Cardiac muscle cell (in vitro differentiated cells and primary cell): ENCODE results near the gene SQSTM1. TPM values are rescaled to one million over a fixed set of nuclear protein-coding genes. Genes with fewer than 3 reads are reported as not detected.
"Not testable (repeated sequence)": the region's sequence is repeated elsewhere in the genome, so short reads cannot be mapped to it uniquely, and the experiment has no call there.

Source experiments
- DNase-seq, 2 donors: peaks; one replicate each; pipeline versions ENCODE4 v3.0.0 to v3.0.0-alpha.2; 2010 to 2017; ENCODE audit warnings: low read depth in 1 of 2, low spot score in 1 of 2
- H3K27ac ChIP-seq: fragments of 200-600 bp; sonication (generic); 2 replicates; pipeline ENCODE4 v1.5.1; 2016
- H3K27me3 ChIP-seq: fragments of 200-600 bp; sonication (generic); 2 replicates; pipeline ENCODE4 v1.6.0; 2016; ENCODE audit warnings: control low read depth
- H3K36me3 ChIP-seq: fragments of 200-600 bp; sonication (generic); 2 replicates; pipeline ENCODE4 v1.5.1; 2016; ENCODE audit warnings: control low read depth
- H3K4me1 ChIP-seq: fragments of 200-600 bp; sonication (generic); 2 replicates; pipeline ENCODE4 v1.8.1; 2017; ENCODE audit warnings: low read depth, mild to moderate bottlenecking, mixed run types
- H3K4me3 ChIP-seq: fragments of 200-600 bp; sonication (generic); 2 replicates; pipeline ENCODE4 v1.5.1; 2016; ENCODE audit warnings: mild to moderate bottlenecking
- H3K9me3 ChIP-seq: fragments of 200-600 bp; sonication (generic); 2 replicates; pipeline ENCODE4 v1.5.1; 2017; ENCODE audit warnings: low read depth, mild to moderate bottlenecking, control low read depth
- polyA plus RNA-seq: library from polyadenylated mRNA; unstranded; fragments of >200 nt; fragmentation: Nextera tagmentation; extraction: Ambion mirVana; gene quantifications from 2 replicates; pipeline ENCODE4 v1.2.1, GENCODE V29; 2016
- total RNA-seq: library from RNA; depleted of rRNA; stranded (reverse); fragments of >200 nt; gene quantifications from 2 replicates; pipeline ENCODE4 v1.2.3, GENCODE V29; 2016
- TF ChIP-seq, protein P1 (sequence below): IDR thresholded peaks from 2 replicates; pipeline ENCODE4 v1.5.1; 2012; ENCODE audit warnings: low read depth, mild to moderate bottlenecking, low read length

The SQSTM1 gene
- total and polyA plus RNA-seq, 2 experiments from 2014 or later = 110 to 144 TPM

GRCh38 chr5:179781846-179782245 lies 38.9 kb upstream of the SQSTM1 start:
- TF ChIP-seq, protein P1, sequence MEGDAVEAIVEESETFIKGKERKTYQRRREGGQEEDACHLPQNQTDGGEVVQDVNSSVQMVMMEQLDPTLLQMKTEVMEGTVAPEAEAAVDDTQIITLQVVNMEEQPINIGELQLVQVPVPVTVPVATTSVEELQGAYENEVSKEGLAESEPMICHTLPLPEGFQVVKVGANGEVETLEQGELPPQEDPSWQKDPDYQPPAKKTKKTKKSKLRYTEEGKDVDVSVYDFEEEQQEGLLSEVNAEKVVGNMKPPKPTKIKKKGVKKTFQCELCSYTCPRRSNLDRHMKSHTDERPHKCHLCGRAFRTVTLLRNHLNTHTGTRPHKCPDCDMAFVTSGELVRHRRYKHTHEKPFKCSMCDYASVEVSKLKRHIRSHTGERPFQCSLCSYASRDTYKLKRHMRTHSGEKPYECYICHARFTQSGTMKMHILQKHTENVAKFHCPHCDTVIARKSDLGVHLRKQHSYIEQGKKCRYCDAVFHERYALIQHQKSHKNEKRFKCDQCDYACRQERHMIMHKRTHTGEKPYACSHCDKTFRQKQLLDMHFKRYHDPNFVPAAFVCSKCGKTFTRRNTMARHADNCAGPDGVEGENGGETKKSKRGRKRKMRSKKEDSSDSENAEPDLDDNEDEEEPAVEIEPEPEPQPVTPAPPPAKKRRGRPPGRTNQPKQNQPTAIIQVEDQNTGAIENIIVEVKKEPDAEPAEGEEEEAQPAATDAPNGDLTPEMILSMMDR = no peak
- Histone ChIP-seq H3K9me3 (no peaks in the 10 kb centered on the region), H3K27ac (no peak overlapping the region), H3K27me3 (no peaks in the 10 kb centered on the region), H3K36me3 (peaks cover 12% of the 10 kb centered on the region), H3K4me3 (no peak overlapping the region), H3K4me1 (no peaks in the 10 kb centered on the region)
- no peak for DNase-seq

DNA sequence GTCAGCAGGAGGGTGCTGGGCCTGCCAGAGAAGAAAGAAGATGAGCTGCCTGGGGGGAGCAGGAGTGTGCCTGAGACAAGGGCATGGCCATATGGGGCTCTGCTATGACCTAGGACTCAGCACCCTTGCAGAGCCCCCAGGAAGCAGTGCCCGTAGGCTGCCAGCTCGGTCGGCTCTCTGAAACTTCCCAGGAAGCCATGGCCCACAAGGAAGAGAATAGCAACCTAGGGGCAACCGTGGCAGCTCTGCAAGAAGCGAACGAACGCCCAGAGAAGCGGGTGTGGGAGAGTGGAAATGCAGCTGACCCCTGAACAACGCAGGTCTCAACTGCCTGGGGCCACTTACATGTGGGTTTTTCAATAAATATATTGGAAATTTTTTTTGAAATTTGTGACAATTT lies 37.6 kb upstream of the SQSTM1 start:
- Histone ChIP-seq H3K4me3 (no peak overlapping the region), H3K27ac (no peak overlapping the region), H3K27me3 (no peaks in the 10 kb centered on the region), H3K36me3 (peaks cover 6% of the 10 kb centered on the region), H3K4me1 (no peaks in the 10 kb centered on the region), H3K9me3 (no peaks in the 10 kb centered on the region)
- no peak for DNase-seq
- TF ChIP-seq, protein P1 = no peak

DNA sequence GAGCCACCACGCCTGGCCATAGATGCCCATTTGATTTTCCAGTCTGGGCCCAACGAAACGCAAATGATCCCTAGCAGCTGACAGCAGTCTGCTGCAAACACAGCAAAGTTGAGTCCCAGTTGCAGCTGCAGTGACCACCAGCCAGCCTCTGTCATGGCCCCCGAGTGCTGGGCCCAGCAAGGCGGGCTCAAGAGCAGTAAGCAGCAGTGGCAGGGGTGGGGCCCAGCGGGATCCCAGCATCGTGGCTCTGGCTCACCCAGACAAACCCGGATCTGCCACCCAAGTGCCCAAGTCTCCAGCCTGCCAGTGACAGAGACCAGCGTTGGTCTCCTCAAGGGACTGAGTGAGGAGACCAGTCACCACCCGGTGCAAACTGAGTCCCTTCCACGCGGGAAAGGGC lies 33.8 kb upstream of the SQSTM1 start:
- H3K9me3 ChIP-seq = no peaks in the 10 kb centered on the region
- no peaks in the 10 kb centered on the region for H3K4me1 ChIP-seq
- DNase-seq = no peak
- H3K27me3 ChIP-seq = no peaks in the 10 kb centered on the region
- no peak overlapping the region for H3K27ac ChIP-seq
- TF ChIP-seq, protein P1 = no peak
- no peak overlapping the region for H3K4me3 ChIP-seq
- H3K36me3 ChIP-seq = no peaks in the 10 kb centered on the region

DNA sequence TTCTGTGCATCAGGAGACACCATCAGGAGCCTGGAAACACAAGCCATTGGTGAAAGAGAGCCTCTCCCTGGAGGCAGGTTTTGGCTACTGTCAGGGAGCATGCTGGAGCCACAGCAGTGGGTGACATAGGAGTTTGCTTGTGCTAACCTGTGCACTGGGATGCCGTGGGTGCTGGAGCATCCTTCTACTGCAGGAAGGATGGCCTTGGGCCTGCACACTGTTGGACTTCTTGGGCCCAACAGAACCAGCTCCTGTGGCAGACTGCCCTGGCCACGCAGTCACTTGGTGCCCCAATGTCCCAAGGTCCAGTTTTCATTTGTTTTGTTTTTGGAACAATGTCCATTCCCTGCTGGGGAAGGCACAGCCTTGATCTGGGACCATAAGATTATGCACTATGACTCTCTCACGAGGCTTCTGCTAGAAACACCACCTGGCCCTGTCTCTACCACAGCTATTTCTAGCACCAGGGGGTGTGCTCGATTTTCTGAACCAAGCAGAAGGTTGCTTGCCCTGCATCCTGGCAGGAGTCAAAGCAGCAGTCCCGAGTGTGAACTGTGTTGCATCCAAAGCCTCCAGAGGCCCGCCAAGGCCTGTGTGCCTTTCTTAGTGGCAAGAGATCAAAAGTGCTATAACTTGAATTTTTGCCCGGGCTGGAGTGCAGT lies 32.4 kb upstream of the SQSTM1 start:
- Histone ChIP-seq H3K36me3 (no peaks in the 10 kb centered on the region), H3K4me3 (no peak overlapping the region), H3K27me3 (no peaks in the 10 kb centered on the region), H3K4me1 (no peaks in the 10 kb centered on the region), H3K27ac (no peak overlapping the region), H3K9me3 (no peaks in the 10 kb centered on the region)
- TF ChIP-seq, protein P1 = no peak
- no peak for DNase-seq

GRCh38 chr5:179789278-179789677 lies 31.4 kb upstream of the SQSTM1 start:
- not testable (repeated sequence) for H3K27ac ChIP-seq

DNA sequence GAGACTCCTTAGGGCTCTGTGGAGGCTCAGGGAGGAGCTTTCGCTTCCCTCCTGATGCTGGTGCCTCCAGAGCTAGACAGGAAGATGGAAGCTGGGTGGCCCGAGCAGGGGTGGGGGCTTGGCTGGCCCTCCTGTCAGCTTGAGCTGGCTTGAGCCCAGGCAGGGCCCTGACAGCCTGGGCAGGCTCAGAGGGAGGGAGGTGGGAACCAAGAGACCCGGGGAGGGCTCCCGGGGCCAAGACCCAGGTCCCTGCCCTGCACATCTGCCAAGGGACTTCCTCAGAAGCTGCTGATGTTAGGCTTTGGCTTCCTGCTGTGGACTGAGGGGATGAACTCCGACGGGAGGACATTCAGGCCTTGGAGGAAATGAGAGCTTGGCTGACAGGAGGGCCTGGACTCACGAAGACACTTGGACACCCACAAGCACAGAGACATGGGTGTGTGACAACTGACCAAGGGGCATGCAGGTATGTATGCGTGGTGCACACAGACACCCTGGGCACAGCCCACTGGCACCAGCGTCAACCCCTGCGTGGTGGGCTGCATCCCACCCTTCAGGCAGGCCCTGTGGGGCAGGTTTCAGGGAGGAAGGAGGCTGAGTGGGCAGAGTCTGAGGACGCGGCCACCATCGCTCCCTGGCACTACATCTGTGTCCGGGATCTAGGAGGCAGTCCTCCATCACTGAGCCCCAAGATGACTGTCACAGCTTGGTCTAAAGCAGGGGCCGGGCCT lies 28.7 kb upstream of the SQSTM1 start:
- no peak overlapping the region for H3K4me3 ChIP-seq
- TF ChIP-seq, protein P1 = no peak
- no peaks in the 10 kb centered on the region for H3K27me3 ChIP-seq
- no peak for DNase-seq
- H3K27ac ChIP-seq = no peak overlapping the region
- no peaks in the 10 kb centered on the region for H3K9me3 ChIP-seq
- H3K4me1 ChIP-seq = no peaks in the 10 kb centered on the region
- no peaks in the 10 kb centered on the region for H3K36me3 ChIP-seq

More at GRCh38 chr5:179789278-179789677, 31.4 kb upstream of the SQSTM1 start:
- DNase-seq, H3K4me3 ChIP-seq, H3K36me3 ChIP-seq, H3K9me3 ChIP-seq, H3K27me3 ChIP-seq, H3K4me1 ChIP-seq: not testable (repeated sequence)
